GM12872 (cell line): Measurements from ENCODE around the gene ATP1B2.

Source experiments
- CTCF ChIP-seq: IDR thresholded peaks from 3 replicates; pipeline ENCODE4 v1.5.1; 2011; ENCODE audit warnings: low read depth, mild to moderate bottlenecking, low read length, moderate library complexity; ENCODE audit not compliant: insufficient read depth

ATP1B2 gene

GRCh38 chr17:7650509-7651096 lies at the start of gene ATP1B2:
Gene ATP1B2, plus strand, starts transcription at chr17:7650926. Its CDS starts 593 bp downstream, at chr17:7651519.
- TF ChIP-seq CTCF = no peak

GRCh38 chr17:7606280-7606679 lies 44.4 kb upstream of the ATP1B2 start:
- TF ChIP-seq CTCF = no peak

GRCh38 chr17:7610641-7611040 lies 40.1 kb upstream of the ATP1B2 start:
- no peak for TF ChIP-seq CTCF

- no peak for TF ChIP-seq CTCF
Measured at GRCh38 chr17:7611635-7612293, 39.0 kb upstream of the ATP1B2 start.

GRCh38 chr17:7612294-7612640 lies 38.5 kb upstream of the ATP1B2 start:
- TF ChIP-seq CTCF = no peak

- no peak for TF ChIP-seq CTCF
Measured at GRCh38 chr17:7613769-7614424, 36.8 kb upstream of the ATP1B2 start.

GRCh38 chr17:7614425-7615264 lies 36.1 kb upstream of the ATP1B2 start, which contains the start of gene FXR2:
Gene FXR2, minus strand, starts transcription at chr17:7614897. Its CDS starts 365 bp downstream, at chr17:7614532.
- peak; percentile 76 for TF ChIP-seq CTCF
